Fibroblast of the conjunctiva (primary cell): ENCODE data around the gene KIF6.

Source experiments
- DNase-seq: peaks from one replicate; pipeline ENCODE4 v3.0.0-alpha.2; 2010; ENCODE audit warnings: low read depth

KIF6 gene

DNA sequence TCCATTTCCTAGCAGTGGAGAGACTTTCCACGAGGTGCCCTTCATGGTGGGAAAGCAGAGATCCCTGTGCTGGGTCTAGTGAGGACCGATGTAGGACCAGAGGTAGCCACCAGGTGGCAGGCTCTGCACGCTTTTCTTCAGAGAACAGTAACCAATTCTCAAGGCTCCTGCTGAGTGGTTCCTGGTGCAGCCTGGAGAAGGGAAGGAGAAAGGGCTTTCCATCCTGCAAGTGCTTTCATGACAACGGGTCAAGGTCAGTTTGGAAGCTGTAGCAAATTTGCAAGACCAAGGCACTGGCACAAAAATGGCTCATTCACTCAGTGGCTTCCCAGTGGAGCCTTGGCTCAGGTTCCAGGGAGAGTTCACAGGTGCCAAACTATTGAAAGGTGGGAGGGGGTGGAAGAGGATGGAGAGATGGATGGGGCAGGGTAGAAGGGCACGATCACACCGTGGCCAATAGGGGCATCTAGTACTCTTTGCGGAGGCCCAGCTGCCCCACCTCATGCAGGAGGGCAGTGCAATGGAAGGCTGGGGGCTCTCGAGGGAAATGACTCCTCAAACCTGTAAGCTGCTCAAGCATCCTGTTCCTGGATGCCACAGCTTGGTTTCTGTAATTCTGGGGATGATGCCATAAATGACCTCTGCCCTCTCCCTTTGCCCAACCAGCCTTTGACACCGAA, 377.2 kb downstream of the KIF6 start:
- peak; percentile 39 for DNase-seq

DNA sequence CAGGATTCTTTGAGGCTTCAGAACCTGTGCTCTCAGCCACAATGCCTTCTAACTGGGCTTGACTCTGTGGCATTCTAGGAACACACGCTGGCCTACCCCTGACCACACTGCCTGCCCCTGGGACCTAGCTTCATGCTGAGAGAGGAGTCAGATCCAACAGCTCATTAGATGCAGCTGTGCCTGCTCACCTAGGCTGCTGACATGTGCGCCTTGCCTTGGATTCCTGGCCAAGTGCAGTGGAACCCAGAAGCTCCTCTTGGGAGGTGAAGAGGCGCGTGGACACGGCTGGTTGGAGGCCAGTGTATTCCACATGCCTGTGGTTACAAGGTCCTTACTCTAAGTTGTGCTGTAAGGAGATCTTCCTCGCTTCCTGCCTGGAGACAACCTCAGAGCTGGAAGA, 378.0 kb downstream of the KIF6 start:
- no peak for DNase-seq

- no peak for DNase-seq
These were observed 380.4 kb downstream of the KIF6 start for GRCh38 chr6:39344821-39345280.

- no peak for DNase-seq
These were observed 381.8 kb downstream of the KIF6 start for GRCh38 chr6:39343396-39343870.

GRCh38 chr6:39342692-39343395, 382.4 kb downstream of the KIF6 start:
- no peak for DNase-seq

GRCh38 chr6:39341937-39342336, 383.3 kb downstream of the KIF6 start:
- DNase-seq: no peak

DNA sequence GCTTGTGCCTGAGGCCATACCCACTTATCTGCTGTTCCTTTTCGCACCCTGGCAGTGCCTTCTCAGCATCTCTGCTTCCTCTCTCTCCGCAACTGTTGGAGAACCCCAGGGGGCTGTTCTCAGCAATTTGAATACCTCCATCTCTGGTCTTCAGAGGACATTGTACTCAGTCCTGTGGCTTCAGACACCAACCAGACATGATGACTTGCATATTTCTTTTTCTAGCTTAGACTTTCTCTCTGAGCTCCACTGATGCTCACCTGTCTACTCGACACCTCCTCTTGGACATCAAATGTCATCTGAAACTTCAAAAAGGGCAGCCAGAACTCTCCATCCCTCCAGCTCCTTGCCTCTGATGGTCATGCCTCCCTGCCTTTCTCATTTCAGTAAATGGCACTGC, 383.9 kb downstream of the KIF6 start:
- DNase-seq: no peak

- no peak for DNase-seq
These were observed 385.2 kb downstream of the KIF6 start for GRCh38 chr6:39339868-39340550.

DNA sequence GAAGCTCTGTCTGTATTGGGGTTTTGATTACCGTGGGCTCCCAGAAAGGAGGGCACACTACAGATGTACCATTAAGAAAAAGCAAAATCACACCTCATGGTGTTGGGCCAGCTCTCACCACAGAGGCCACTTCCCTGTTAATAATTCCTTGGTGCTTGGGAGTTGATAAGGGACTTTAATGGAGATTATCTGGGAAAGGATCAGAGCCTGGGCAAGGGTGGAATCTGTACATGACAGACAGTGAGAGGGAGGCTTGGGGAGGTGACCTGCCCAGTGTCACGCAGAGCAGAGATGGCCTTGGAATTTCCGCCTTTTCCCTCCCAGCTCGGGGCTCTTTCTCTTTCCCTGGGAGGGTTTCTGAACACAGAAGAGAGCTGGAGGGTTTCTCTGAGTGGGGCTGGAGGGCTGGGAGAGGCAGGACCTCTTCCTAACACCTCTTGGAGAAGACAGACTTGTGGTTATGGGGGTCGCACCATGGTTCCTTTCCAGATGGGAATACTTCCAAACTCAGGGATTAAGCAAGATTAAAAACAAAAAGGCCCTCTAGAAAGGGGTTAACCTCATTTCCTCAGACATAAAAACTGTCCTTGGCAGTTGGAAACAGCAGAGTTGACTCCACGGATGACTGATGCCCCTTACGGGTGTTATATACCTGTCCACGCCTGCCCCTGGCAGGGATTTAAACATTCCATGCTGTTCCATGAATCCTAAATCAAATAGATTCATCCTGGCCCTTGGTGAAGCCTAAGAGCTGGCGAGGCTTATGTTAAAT, 385.9 kb downstream of the KIF6 start:
- DNase-seq: no peak

GRCh38 chr6:39338397-39338796, 386.8 kb downstream of the KIF6 start:
- DNase-seq: no peak

DNA sequence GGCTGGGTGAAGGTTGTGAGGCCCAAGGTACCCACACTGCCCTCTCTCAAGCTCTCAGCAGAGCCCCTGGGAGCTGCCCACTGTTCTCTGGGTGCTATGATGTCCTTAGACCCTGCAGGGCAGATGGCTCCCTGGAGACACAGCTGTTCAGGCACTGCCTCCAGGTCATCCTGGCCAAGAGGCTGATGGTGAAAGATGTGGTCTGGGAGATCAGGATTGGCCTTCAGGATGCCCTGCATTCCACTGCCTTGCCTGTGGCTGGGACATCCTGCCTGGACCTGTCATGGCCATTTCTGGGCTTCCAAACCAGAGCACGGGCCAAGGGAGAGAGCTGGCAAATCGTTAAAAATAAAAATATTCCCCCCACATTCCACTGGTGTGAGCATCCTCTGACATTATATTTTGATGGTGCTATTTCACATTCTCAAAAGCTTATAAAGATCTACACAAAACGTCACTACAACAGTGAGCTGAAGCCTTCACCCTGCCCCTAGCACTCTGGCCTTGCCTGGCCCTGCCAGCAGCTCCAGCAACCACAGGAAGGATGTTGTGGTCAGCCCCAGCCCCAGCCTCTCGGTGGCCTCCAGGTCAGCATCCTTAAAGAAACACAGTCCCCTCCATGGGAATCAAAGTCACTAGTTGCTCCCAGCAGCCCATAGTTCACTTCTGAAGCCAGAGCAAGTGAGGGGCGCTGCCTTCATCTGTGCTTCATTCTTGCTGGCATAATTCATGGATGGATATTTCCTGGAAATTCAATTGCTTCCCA, 389.2 kb downstream of the KIF6 start:
- no peak for DNase-seq

DNA sequence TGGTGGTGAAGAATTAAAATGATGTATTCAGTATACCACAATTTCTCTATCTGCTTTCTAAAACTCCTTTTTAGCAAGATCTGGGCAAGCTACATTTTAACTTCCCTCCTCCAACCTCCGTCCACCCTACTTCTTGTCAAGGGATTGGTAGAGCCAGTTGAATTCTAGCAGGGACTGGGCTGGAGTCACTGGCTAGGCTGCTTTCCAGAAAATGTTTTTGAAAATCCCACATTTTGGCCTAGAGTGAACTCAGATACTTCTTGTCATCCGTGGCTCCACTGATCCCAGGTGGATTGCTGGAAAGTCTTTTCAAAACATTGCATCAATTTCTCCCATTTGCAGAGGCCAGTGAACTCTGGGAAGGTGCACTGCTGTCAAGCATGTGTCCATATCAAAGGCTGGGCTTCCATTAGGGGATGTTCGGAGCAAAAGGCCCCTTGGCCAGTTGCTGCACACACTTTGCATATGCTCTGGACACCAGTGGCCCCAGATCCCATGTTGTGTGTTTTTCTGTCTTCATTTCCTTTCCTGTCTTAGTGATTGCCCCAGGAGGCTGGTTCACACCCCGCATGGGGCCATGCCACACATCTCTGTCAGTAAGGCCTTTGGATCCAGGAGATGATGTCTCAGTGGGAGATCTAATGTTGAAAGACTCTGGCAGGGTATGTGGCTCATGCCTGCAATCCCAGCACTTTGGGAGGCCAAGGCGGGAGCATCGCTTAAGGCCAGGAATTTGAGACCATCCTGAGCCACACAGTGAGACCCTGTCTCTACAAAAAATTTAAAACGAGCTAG, 391.4 kb downstream of the KIF6 start:
- no peak for DNase-seq

- DNase-seq: no peak
These were observed 394.7 kb downstream of the KIF6 start for GRCh38 chr6:39330476-39330875.

- no peak for DNase-seq
These were observed 395.2 kb downstream of the KIF6 start for GRCh38 chr6:39330057-39330456.

GRCh38 chr6:39328066-39328465, 397.1 kb downstream of the KIF6 start:
- DNase-seq: no peak

DNA sequence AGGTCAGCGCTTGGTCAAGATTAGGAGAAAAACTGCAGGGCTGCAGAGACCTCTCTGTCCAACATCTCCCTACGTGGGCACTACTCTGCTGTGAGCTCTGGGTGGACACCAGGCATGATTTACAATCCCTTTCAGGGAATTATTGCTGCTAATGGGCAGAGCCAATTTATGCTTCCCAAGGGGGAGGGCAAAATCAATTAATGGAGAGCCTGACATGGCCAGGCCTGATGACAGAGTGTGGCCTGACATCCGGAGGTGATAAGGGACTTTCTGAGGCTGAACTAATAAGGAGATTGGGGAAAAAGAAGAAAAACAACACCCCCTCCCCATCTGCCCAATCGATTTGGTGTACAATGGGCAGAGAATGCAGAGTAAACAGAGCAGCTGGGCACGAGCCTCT, 397.7 kb downstream of the KIF6 start:
- DNase-seq: no peak

DNA sequence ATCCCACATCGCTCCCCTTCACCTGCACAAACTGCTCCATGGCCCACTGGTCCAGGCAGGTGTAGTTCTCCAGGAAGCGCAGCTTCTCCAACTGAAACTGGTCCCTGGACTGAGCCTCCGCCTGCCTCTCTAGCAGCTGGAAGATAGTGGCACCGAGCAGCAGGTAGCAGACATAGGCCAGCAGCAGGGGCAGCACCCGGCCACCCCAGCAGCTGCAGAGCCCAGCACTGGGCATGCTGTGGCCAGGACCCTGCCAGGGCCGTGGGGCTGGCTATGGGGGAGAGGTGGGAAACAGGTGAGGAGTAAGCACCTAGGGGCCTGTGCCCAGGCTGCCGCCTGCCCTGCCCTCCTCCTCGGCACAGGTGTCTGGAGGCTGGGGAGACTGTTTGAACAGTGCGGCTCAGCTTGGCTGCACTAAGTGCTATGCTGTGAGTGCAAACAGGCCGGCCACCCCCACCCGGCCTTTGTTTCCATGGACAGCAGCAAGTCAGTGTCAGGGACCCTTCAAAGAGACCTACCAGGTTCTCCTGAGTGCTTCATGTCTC, 402.8 kb downstream of the KIF6 start, which contains the start of gene KCNK16:
TSS of gene KCNK16 (minus strand) at position 397 of the 545 bp plus-strand sequence. CDS start at position 235, 162 bp downstream.
- DNase-seq: no peak

GRCh38 chr6:39321761-39322160, 403.4 kb downstream of the KIF6 start:
- no peak for DNase-seq

DNA sequence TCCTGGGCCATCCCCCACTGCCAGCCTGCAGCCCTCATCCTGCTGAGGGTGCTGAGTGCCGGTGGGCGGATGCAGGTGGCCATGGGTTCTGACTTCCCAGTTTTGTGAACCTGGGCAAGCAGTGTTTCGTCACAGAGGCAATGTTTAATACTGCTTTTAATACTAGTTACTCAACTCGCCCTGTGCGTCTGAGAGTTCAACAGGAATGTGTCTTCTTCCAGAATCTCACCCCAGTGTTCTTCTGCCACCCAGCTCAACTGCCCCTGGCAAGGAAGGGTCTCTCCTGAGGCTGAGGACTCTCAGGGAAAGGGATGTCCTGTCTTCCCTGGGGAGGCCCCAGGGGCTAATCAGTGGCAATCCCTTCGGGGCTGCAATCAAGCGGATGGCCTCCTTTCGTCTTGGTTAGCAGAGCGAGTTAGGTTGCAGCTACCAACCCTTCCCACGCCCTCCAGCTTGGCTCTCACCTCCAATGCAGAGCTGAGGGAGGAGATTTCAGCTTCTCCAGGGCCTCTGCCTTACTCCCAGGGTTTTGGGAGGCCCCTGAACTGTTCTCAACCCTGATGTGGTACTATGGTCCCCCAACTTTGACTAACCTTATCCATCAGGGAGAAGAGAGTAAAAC, 404.7 kb downstream of the KIF6 start:
- DNase-seq: no peak
